PC-3 (cell line): ENCODE results near the gene CMTM8. TPM values are rescaled to one million over a fixed set of nuclear protein-coding genes. Genes with fewer than 3 reads are reported as not detected.

Source experiments
- ATAC-seq: fragments of 200-7000 bp; cut with Tn5 transposase; 2 replicates; pipeline ENCODE4 v1.9.1; 2020; ENCODE audit warnings: mild to moderate bottlenecking, moderate library complexity
- BruUV-seq: library from RNA; stranded (reverse); fragments of 400-500 nt; replicated peaks from 2 replicates; lab custom pipeline; 2021; lab: Mats Ljungman, UMichigan
- CTCF ChIA-PET: fragments of 300-600 bp; sonication (Branson Sonifier 250); formaldehyde crosslinking; loops from one replicate; lab custom pipeline; 2022; ENCODE audit warnings: antibody characterized with exemption; lab: Charles Lee
- POLR2A ChIA-PET: fragments of 300-600 bp; sonication (Branson Sonifier 250); formaldehyde crosslinking; loops from one replicate; lab custom pipeline; 2022; ENCODE audit warnings: antibody characterized with exemption; ENCODE audit not compliant: unreplicated experiment; lab: Charles Lee
- DNase-seq: peaks from one replicate; pipeline ENCODE4 v3.0.0-alpha.2; 2015
- H2AFZ ChIP-seq: fragments of 300-600 bp; sonication (generic); 2 replicates; pipeline ENCODE4 v1.6.0; 2016; ENCODE audit warnings: antibody characterized with exemption, low read length
- H3F3A ChIP-seq: fragments of 300-600 bp; sonication (generic); one replicate; pipeline ENCODE4 v1.6.0; 2017; ENCODE audit warnings: antibody characterized with exemption, low read length, control low read depth, mild to moderate bottlenecking; ENCODE audit not compliant: unreplicated experiment
- H3K27ac ChIP-seq: fragments of 300-600 bp; sonication (generic); 2 replicates; pipeline ENCODE4 v1.5.1; 2016; ENCODE audit warnings: mild to moderate bottlenecking, low read length
- H3K27me3 ChIP-seq: fragments of 300-600 bp; sonication (generic); 2 replicates; pipeline ENCODE4 v1.6.1; 2016; ENCODE audit warnings: low read length, mixed read lengths
- H3K36me3 ChIP-seq: fragments of 300-600 bp; sonication (generic); 2 replicates; pipeline ENCODE4 v1.6.1; 2016; ENCODE audit warnings: low read depth, mixed run types, low read length, mixed read lengths
- H3K4me1 ChIP-seq: fragments of 300-600 bp; sonication (generic); 2 replicates; pipeline ENCODE4 v1.5.1; 2016; ENCODE audit warnings: low read length; ENCODE audit not compliant: insufficient read depth
- H3K4me2 ChIP-seq: fragments of 300-600 bp; sonication (generic); 2 replicates; pipeline ENCODE4 v1.6.0; 2016; ENCODE audit warnings: low read length
- H3K4me3 ChIP-seq: fragments of 300-600 bp; sonication (generic); 2 replicates; pipeline ENCODE4 v1.5.1; 2016; ENCODE audit warnings: mild to moderate bottlenecking, low read length, mixed read lengths
- H3K79me2 ChIP-seq: fragments of 300-600 bp; sonication (generic); 2 replicates; pipeline ENCODE4 v1.6.1; 2017; ENCODE audit warnings: low read length, mixed read lengths
- H3K9ac ChIP-seq: fragments of 300-600 bp; sonication (generic); 2 replicates; pipeline ENCODE4 v1.6.0; 2016; ENCODE audit warnings: mild to moderate bottlenecking, low read length
- H3K9me2 ChIP-seq: fragments of 300-600 bp; sonication (generic); replicated peaks from 2 replicates; pipeline ENCODE4 v1.6.1; 2016; ENCODE audit warnings: mixed run types, low read length, mixed read lengths
- H3K9me3 ChIP-seq: fragments of 300-600 bp; sonication (generic); 2 replicates; pipeline ENCODE4 v1.6.1; 2016; ENCODE audit warnings: low read length, mixed read lengths
- H4K20me1 ChIP-seq: fragments of 300-600 bp; sonication (generic); 2 replicates; pipeline ENCODE4 v1.6.1; 2016; ENCODE audit warnings: low read length, mixed read lengths
- EZH2 ChIP-seq: fragments of 300-600 bp; sonication (generic); IDR thresholded peaks from one replicate; pipeline ENCODE4 v1.6.1; 2017; ENCODE audit warnings: antibody characterized with exemption, mild to moderate bottlenecking, low read length; ENCODE audit not compliant: unreplicated experiment
- EZH2phosphoT487 ChIP-seq: fragments of 300-600 bp; sonication (generic); IDR thresholded peaks from 2 replicates; pipeline ENCODE4 v1.6.1; 2018; ENCODE audit warnings: mild to moderate bottlenecking, antibody characterized with exemption, low read length, borderline replicate concordance
- intact Hi-C: fragments of 100-400 bp; cut with micrococcal nuclease; formaldehyde crosslinking; loops from 2 replicates; pipeline ENCODE4 v1.9.0; 2023
- total RNA-seq: library from RNA; depleted of rRNA; stranded (reverse); fragments of >200 nt; gene quantifications from 2 replicates; pipeline ENCODE4 v1.2.3, GENCODE V29; 2014
- TF ChIP-seq, protein P1 (sequence below): fragments of 300-600 bp; sonication (generic); conservative IDR thresholded peaks from 2 replicates; pipeline ENCODE4 v1.5.1; 2017; ENCODE audit warnings: antibody characterized with exemption, low read depth, mild to moderate bottlenecking, low read length

Gene CMTM8
- total RNA-seq, 1 experiment from 2014 or later, result 5.2 TPM

DNA sequence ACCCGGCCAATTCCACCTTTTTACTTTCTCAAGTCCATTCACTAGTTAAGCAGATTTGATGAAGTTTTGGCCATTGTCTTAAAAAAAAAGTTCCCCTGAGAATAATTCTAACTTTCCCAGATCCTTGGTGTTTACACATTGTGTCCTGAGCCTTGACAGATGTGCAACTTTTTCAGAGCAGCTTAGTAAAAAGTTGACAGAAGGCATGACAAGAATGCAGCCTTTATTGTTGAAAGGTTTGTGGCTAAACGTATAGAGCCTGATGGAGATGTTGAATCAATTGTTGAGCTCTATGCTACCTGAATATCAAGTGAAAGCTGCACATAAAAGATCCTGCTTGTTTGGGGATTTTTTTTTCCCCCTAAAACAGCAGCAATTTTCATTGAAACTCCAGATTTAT lies 77.8 kb downstream of the CMTM8 start:
- Histone ChIP-seq H2AFZ (no peak overlapping the region), H3K9me2 (no peaks in the 10 kb centered on the region), H3K4me2 (no peak overlapping the region), H3K27me3 (no peaks in the 10 kb centered on the region), H3K79me2 (no peaks in the 10 kb centered on the region), H3K27ac (no peak overlapping the region), H3K9me3 (no peaks in the 10 kb centered on the region), H3K9ac (no peak overlapping the region), H3F3A (no peaks in the 10 kb centered on the region), H3K4me1 (peaks cover 16% of the 10 kb centered on the region), H4K20me1 (no peaks in the 10 kb centered on the region), H3K4me3 (no peak overlapping the region), H3K36me3 (no peaks in the 10 kb centered on the region)
- intact Hi-C loops, result no loop called here
- no TSS peak for BruUV-seq
- ChIA-PET POLR2A (no interaction called here), CTCF (no interaction called here)
- ATAC-seq, result no peak
- DNase-seq, result no peak
- TF ChIP-seq, protein P1, sequence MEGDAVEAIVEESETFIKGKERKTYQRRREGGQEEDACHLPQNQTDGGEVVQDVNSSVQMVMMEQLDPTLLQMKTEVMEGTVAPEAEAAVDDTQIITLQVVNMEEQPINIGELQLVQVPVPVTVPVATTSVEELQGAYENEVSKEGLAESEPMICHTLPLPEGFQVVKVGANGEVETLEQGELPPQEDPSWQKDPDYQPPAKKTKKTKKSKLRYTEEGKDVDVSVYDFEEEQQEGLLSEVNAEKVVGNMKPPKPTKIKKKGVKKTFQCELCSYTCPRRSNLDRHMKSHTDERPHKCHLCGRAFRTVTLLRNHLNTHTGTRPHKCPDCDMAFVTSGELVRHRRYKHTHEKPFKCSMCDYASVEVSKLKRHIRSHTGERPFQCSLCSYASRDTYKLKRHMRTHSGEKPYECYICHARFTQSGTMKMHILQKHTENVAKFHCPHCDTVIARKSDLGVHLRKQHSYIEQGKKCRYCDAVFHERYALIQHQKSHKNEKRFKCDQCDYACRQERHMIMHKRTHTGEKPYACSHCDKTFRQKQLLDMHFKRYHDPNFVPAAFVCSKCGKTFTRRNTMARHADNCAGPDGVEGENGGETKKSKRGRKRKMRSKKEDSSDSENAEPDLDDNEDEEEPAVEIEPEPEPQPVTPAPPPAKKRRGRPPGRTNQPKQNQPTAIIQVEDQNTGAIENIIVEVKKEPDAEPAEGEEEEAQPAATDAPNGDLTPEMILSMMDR, result no peak
- TF ChIP-seq EZH2phosphoT487 (no peak), EZH2 (no peak)

DNA sequence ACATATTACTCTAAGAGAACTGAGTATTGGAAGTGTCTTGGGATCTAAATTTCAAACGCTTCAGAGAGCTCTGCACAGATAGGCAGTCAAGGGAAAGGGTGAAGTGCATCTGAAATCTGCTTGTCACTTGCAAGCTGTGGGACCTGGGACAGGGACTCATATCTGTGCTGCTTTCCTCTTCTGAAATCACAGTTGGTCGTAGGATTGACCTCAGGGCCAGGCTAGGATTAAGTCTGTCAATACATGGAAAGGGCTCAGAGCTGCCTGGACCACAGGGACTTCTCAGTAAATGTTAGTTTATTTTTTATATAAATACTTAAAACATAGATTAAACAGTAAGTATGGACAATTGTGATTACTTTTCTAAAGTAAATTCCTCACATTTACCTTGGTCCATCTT lies 78.5 kb downstream of the CMTM8 start:
- H4K20me1 ChIP-seq, result no peaks in the 10 kb centered on the region
- peaks cover 16% of the 10 kb centered on the region for H3K4me1 ChIP-seq
- ChIA-PET CTCF (no interaction called here), POLR2A (no interaction called here)
- H3K4me3 ChIP-seq, result no peak overlapping the region
- no peak for ATAC-seq
- no peaks in the 10 kb centered on the region for H3K79me2 ChIP-seq
- H3K9me3 ChIP-seq, result no peaks in the 10 kb centered on the region
- no peak overlapping the region for H3K9ac ChIP-seq
- intact Hi-C loops, result no loop called here
- H3K27me3 ChIP-seq, result no peaks in the 10 kb centered on the region
- H2AFZ ChIP-seq, result no peak overlapping the region
- H3K4me2 ChIP-seq, result no peak overlapping the region
- TF ChIP-seq, protein P1, result no peak
- TF ChIP-seq EZH2phosphoT487, result no peak
- TF ChIP-seq EZH2, result no peak
- DNase-seq, result no peak
- BruUV-seq, result no TSS peak
- H3K27ac ChIP-seq, result no peak overlapping the region
- H3F3A ChIP-seq, result no peaks in the 10 kb centered on the region
- H3K36me3 ChIP-seq, result no peaks in the 10 kb centered on the region
- no peaks in the 10 kb centered on the region for H3K9me2 ChIP-seq

DNA sequence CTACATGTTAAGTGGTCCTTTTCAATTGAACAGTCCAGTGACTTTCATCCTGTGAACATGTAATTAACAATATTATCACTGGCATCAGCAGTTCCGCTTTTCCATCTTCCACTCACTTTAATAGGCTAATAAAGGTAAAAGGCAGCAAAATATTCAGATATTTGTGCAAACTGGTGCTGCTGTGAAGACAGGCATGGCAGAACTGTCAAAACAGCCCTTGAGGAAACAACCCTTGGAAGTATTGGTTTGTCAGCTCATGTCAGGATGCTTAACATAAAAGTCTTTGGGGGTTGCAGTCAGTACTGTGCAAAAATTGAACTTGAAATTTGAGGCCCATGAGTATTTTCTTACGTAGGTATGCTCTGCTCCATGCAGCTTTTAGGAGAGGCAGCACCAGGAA lies 81.1 kb downstream of the CMTM8 start:
- ChIA-PET POLR2A (no interaction called here), CTCF (no interaction called here)
- 0 out of 2 replicates have a peak, but pooled peaks cover under 1% of the 10 kb centered on the region for H3K4me1 ChIP-seq
- no peak overlapping the region for H3K9ac ChIP-seq
- no peak overlapping the region for H3K4me3 ChIP-seq
- no peaks in the 10 kb centered on the region for H3F3A ChIP-seq
- no peak overlapping the region for H3K27ac ChIP-seq
- H2AFZ ChIP-seq, result no peak overlapping the region
- intact Hi-C loops, result no loop called here
- H3K9me3 ChIP-seq, result no peaks in the 10 kb centered on the region
- no peaks in the 10 kb centered on the region for H3K27me3 ChIP-seq
- H3K4me2 ChIP-seq, result no peak overlapping the region
- H3K79me2 ChIP-seq, result no peaks in the 10 kb centered on the region
- no peak for ATAC-seq
- H3K9me2 ChIP-seq, result no peaks in the 10 kb centered on the region
- TF ChIP-seq, protein P1, result no peak
- no peak for TF ChIP-seq EZH2phosphoT487
- no peak for TF ChIP-seq EZH2
- no TSS peak for BruUV-seq
- DNase-seq, result no peak
- no peaks in the 10 kb centered on the region for H3K36me3 ChIP-seq
- no peaks in the 10 kb centered on the region for H4K20me1 ChIP-seq
